ENCODE results near the gene VGLL3.

GRCh38 chr3:86973440-86973839, 17.5 kb downstream of the VGLL3 start:
- no peak for TF ChIP-seq YY1 (IDR thresholded peaks at IDR 0.05; ENCODE audit: insufficient read depth, insufficient read length)
- no peak for TF ChIP-seq ZNF274 (IDR thresholded peaks at IDR 0.05; ENCODE audit: low read depth, low read length)
- no peak for TF ChIP-seq SUZ12 (IDR thresholded peaks at IDR 0.05; ENCODE audit: extremely low read depth, insufficient read depth, insufficient read length)
